Sigmoid colon (tissue), 7 donors: ENCODE data around the gene CAPN5. TPM values are rescaled to one million over a fixed set of nuclear protein-coding genes. Genes with fewer than 3 reads are reported as not detected.

Source experiments
- DNase-seq: peaks from one replicate; pipeline ENCODE4 v3.0.0-alpha.2; 2019
- H3K27ac ChIP-seq, 4 donors: fragments of 200-600 bp; sonication (generic); one replicate each; pipeline ENCODE4 v1.5.1; 2016 to 2019; ENCODE audit warnings: mild to moderate bottlenecking in 1 of 4
- H3K27me3 ChIP-seq, 3 donors: fragments of 200-600 bp; sonication (generic); one replicate each; pipeline ENCODE4 v1.5.1; 2019; ENCODE audit warnings: mild to moderate bottlenecking in 1 of 3
- H3K36me3 ChIP-seq, 4 donors: fragments of 200-600 bp; sonication (generic); one replicate each; pipeline ENCODE4 v1.5.1; 2016 to 2019
- H3K4me1 ChIP-seq, 4 donors: fragments of 200-600 bp; sonication (generic); one replicate each; pipeline ENCODE4 v1.5.1; 2017 to 2019
- H3K4me3 ChIP-seq, 4 donors: fragments of 200-600 bp; sonication (generic); one replicate each; pipeline ENCODE4 v1.5.1; 2017 to 2019; ENCODE audit warnings: mild to moderate bottlenecking in 2 of 4, moderate library complexity in 1 of 4
- H3K9me3 ChIP-seq, 4 donors: fragments of 200-600 bp in 3 of 4; sonication (generic) in 3 of 4; one replicate each; pipeline versions ENCODE4 v1.5.1 to v1.6.1; 2013 to 2019
- EP300 ChIP-seq, 4 donors: sonication (generic); formaldehyde crosslinking; IDR thresholded peaks; one replicate each; pipeline ENCODE4 v1.6.1; 2017; ENCODE audit warnings: antibody characterized with exemption in 4 of 4
- POLR2A ChIP-seq, 2 donors: fragments of 450-650 bp; IDR thresholded peaks; one replicate each; pipeline ENCODE4 v1.6.1; 2016; ENCODE audit warnings: antibody characterized with exemption in 2 of 2, mild to moderate bottlenecking in 2 of 2, moderate library complexity in 2 of 2
- POLR2AphosphoS5 ChIP-seq, 4 donors: sonication (generic); formaldehyde crosslinking; IDR thresholded peaks; one replicate each; pipeline ENCODE4 v1.6.1; 2017; ENCODE audit warnings: antibody characterized with exemption in 4 of 4
- WGBS, 2 donors: extraction: QIAGEN DNeasy Blood & Tissue Kit; methylation state at CpG; one replicate each; pipeline ENCODE4 v1.1.7; 2013; 5-methylcytosine and 5-hydroxymethylcytosine counted together
- intact Hi-C: fragments of 100-400 bp; cut with DNase I; formaldehyde crosslinking; loops from one replicate; pipeline ENCODE4 v1.15.1; 2023
- polyA plus RNA-seq, 3 donors: library from polyadenylated mRNA; stranded (reverse); fragments of 200-250 nt; gene quantifications; one replicate each; pipeline ENCODE4 v1.2.3, GENCODE V29; 2013
- total RNA-seq, 4 donors: library from RNA; depleted of rRNA; stranded (reverse); fragments of >200 nt; gene quantifications; one replicate each; pipeline ENCODE4 v1.1.0, GENCODE V29; 2016
- TF ChIP-seq, protein P1 (sequence below), 4 experiments: fragments of 450-650 bp in 3 of 4; fragments of 200-600 bp in 1 of 4; IDR thresholded peaks; one replicate each; pipeline ENCODE4 v1.5.1; 2016 to 2019; ENCODE audit warnings: antibody characterized with exemption in 4 of 4, mild to moderate bottlenecking in 3 of 4, moderate library complexity in 2 of 4
- donor health status: healthy with polysubstance abuse.
- donor health status: Bipolar disorder and iron deficiency.
- donor health status: healthy.

CAPN5 gene
- total and polyA plus RNA-seq, 7 donors, result 4.1 to 110 (median 12.5) TPM

DNA sequence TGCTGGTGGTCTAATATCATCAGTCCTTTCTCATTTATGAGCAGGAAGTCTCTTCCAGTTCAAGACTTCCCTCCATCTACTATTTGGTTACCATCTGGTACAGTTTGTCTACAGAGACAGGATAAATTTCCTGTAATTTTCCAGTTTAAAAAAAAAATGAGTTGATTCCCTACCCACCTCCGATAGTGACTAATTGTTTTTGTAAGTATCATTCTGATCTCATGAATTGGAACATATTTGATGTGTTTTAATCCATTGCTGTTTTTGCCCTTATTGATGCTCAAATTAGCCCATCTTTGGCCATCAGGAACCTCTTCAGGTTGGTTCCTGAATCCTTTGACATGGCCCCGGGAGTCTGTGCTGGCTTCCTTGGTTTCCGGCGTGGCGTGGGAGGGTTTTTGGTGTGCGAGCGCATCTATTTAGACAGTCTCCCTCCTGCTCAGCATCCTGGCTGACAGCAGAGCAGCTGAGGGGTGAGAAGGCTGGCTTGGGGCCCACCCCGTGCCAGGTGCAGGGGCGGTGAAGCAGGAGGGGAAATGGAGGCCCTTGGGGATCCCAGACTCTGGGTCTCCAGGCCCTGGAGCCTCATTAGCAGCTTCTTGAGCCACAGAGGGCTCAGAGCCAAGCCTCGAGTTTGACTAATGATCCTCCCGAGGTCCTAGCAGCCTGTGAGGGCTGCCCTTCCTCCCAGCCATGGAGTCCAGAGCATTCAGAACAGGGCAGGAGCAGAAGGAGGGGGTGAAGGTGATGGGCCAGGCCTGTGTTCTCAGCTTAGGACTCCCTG is 42.7 kb downstream of the CAPN5 start:
- Histone ChIP-seq H3K27me3 (no peaks in the 10 kb centered on the region), H3K27ac (peak overlapping the region in 1 of 4 donors; percentile 27), H3K4me3 (no peak overlapping the region), H3K4me1 (peaks cover 0 to 18% (median 16%) of the 10 kb centered on the region in 4 donors), H3K36me3 (no peaks in the 10 kb centered on the region), H3K9me3 (no peaks in the 10 kb centered on the region)
- intact Hi-C loops, result no loop called here
- no peak for DNase-seq
- TF ChIP-seq POLR2A (IDR thresholded peaks at IDR 0.05), result no peak
- TF ChIP-seq POLR2AphosphoS5 (IDR thresholded peaks at IDR 0.05), result no peak
- TF ChIP-seq, protein P1, sequence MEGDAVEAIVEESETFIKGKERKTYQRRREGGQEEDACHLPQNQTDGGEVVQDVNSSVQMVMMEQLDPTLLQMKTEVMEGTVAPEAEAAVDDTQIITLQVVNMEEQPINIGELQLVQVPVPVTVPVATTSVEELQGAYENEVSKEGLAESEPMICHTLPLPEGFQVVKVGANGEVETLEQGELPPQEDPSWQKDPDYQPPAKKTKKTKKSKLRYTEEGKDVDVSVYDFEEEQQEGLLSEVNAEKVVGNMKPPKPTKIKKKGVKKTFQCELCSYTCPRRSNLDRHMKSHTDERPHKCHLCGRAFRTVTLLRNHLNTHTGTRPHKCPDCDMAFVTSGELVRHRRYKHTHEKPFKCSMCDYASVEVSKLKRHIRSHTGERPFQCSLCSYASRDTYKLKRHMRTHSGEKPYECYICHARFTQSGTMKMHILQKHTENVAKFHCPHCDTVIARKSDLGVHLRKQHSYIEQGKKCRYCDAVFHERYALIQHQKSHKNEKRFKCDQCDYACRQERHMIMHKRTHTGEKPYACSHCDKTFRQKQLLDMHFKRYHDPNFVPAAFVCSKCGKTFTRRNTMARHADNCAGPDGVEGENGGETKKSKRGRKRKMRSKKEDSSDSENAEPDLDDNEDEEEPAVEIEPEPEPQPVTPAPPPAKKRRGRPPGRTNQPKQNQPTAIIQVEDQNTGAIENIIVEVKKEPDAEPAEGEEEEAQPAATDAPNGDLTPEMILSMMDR (IDR thresholded peaks at IDR 0.05), result no peak
- no peak for TF ChIP-seq EP300 (IDR thresholded peaks at IDR 0.05)
- WGBS, 2 donors, result 73 to 82% methylated on average over 11 of the region's 11 CpGs

DNA sequence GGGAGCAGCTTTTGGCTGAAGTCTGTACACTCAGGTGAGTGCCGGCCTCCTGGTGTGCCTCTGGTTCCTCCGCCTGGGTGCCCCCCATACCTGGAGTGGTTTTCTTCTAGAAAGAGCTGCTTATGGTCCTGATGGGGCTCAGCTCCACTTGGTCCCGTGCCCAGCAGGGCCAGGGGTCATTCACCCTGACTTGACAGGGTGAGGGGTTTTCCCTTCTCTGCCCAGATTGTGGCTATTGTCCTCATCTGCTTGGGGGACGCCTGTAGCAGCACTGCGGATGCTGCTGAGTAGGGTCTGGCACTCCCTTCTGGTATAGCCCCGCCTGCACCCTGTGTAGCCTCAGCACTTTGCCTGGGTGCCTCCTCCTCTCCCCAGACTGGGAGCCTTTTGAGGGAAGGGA is 44.1 kb downstream of the CAPN5 start:
- TF ChIP-seq POLR2AphosphoS5 (IDR thresholded peaks at IDR 0.05) (no peak), POLR2A (IDR thresholded peaks at IDR 0.05) (no peak), EP300 (IDR thresholded peaks at IDR 0.05) (no peak)
- TF ChIP-seq, protein P1 (IDR thresholded peaks at IDR 0.05), result no peak
- Histone ChIP-seq H3K4me3 (no peak overlapping the region), H3K9me3 (no peaks in the 10 kb centered on the region), H3K36me3 (no peaks in the 10 kb centered on the region), H3K4me1 (peaks cover 0 to 18% (median 16%) of the 10 kb centered on the region in 4 donors), H3K27ac (no peak overlapping the region), H3K27me3 (no peaks in the 10 kb centered on the region)
- no peak for DNase-seq
- intact Hi-C loops, result no loop called here
- 82 to 87% methylated on average over 6 of the region's 6 CpGs for WGBS, 2 donors

DNA sequence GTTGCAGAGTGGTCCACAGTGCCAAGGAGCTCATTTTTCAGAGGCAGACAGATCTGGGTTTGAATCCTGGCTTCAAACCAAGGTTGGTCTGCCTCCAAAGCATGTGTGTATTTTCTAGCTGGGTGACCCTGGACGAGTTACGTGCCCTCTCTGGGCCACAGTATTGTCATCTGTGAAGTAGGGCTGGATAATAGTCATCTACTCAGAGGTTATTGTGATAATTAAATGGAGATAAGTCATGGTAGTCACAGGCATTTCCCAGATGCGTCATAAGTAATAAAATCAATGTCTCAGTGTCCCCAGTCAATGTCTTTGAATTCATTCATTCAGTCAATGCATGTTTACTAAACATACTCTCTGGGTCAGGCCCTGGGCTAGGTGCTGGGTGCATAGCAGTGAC is 44.5 kb downstream of the CAPN5 start:
- H3K4me3 ChIP-seq, result no peak overlapping the region
- intact Hi-C loops, result no loop called here
- TF ChIP-seq, protein P1 (IDR thresholded peaks at IDR 0.05), result no peak
- TF ChIP-seq POLR2AphosphoS5 (IDR thresholded peaks at IDR 0.05) (no peak), EP300 (IDR thresholded peaks at IDR 0.05) (no peak), POLR2A (IDR thresholded peaks at IDR 0.05) (no peak)
- H3K9me3 ChIP-seq, result no peaks in the 10 kb centered on the region
- no peaks in the 10 kb centered on the region for H3K27me3 ChIP-seq
- H3K36me3 ChIP-seq, result no peaks in the 10 kb centered on the region
- H3K27ac ChIP-seq, result no peak overlapping the region
- no peak for DNase-seq
- H3K4me1 ChIP-seq, result peaks cover 0 to 18% (median 16%) of the 10 kb centered on the region in 4 donors
- WGBS, 2 donors, result 53 to 81% methylated on average over 3 of the region's 3 CpGs

DNA sequence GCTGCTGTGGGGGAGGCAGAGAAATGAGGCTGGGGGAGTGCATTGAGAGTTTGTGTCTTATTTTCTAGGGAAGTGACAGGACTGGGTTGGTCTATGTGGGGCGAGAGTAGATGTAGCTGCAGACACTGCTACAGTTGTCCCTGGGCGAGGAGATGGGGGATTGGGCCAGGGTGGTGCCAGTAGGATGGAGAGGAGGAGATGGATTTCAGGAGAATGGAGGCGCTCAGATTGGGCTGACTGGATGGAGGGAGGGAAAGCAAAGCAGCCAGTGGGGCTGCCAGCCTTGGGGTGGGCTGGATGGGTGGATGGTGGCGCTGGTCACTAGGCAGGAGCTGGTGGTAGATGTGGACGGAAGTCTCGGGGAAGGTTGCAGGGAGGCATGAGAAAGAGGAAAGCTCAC is 45.2 kb downstream of the CAPN5 start:
- WGBS, 2 donors, result 94% methylated on average over 6 of the region's 6 CpGs

More for the DNA sequence above, 45.2 kb downstream of the CAPN5 start:
- H3K27ac ChIP-seq, result no peak overlapping the region
- TF ChIP-seq POLR2AphosphoS5 (IDR thresholded peaks at IDR 0.05) (no peak), POLR2A (IDR thresholded peaks at IDR 0.05) (no peak), EP300 (IDR thresholded peaks at IDR 0.05) (no peak)
- TF ChIP-seq, protein P1 (IDR thresholded peaks at IDR 0.05), result no peak
- peaks cover 0 to 17% (median 16%) of the 10 kb centered on the region in 4 donors for H3K4me1 ChIP-seq
- intact Hi-C loops, result no loop called here
- DNase-seq, result no peak
- no peaks in the 10 kb centered on the region for H3K36me3 ChIP-seq
- no peaks in the 10 kb centered on the region for H3K9me3 ChIP-seq
- H3K4me3 ChIP-seq, result no peak overlapping the region
- H3K27me3 ChIP-seq, result no peaks in the 10 kb centered on the region
